HCT116 (cell line): ENCODE results near the gene STK40. TPM values are rescaled to one million over a fixed set of nuclear protein-coding genes. Genes with fewer than 3 reads are reported as not detected.

Source experiments
- ATAC-seq: fragments of 200-7000 bp; cut with Tn5 transposase; 2 replicates; pipeline ENCODE4 v1.9.1; 2020; ENCODE audit warnings: mild to moderate bottlenecking, moderate library complexity
- BruUV-seq: library from RNA; stranded (reverse); fragments of 400-500 nt; replicated peaks from 2 replicates; lab custom pipeline; 2021; lab: Mats Ljungman, UMichigan
- CTCF ChIA-PET: fragments of 300-600 bp; sonication (Branson Sonifier 250); formaldehyde crosslinking; loops from one replicate; lab custom pipeline; 2021; ENCODE audit warnings: antibody characterized with exemption; lab: Charles Lee
- POLR2A ChIA-PET: fragments of 300-600, 350-600 bp; sonication (Branson Sonifier 250); formaldehyde crosslinking; loops from one replicate; lab custom pipeline; 2021; ENCODE audit warnings: antibody characterized with exemption; lab: Charles Lee
- RAD21 ChIA-PET, 2 experiments: fragments of 300-600 bp; sonication (Branson Sonifier 250); formaldehyde crosslinking; loops; one replicate each; lab custom pipeline; 2023; ENCODE audit warnings: low total read pairs in 2 of 2; ENCODE audit not compliant: uncharacterized antibody in 2 of 2, unreplicated experiment in 2 of 2, low non-redundant PET in 1 of 2; lab: Charles Lee
- DNase-seq: peaks from one replicate; pipeline ENCODE4 v3.0.0-alpha.2; 2010; ENCODE audit warnings: low read depth, low spot score
- H2AFZ ChIP-seq: fragments of 200-600 bp; shearing (Covaris generic), sonication (generic); 2 replicates; pipeline ENCODE4 v1.6.1; 2017; ENCODE audit warnings: low read depth, mixed run types, mixed read lengths, antibody characterized with exemption, low read length; ENCODE audit not compliant: poor library complexity, severe bottlenecking
- H3K27ac ChIP-seq: 2 replicates; pipeline ENCODE4 v1.5.1; 2012; ENCODE audit warnings: low read depth, low read length
- H3K27me3 ChIP-seq: fragments of 200-600 bp; sonication (generic); 2 replicates; pipeline ENCODE4 v1.6.1; 2016; ENCODE audit warnings: mixed run types, low read length, mixed read lengths; ENCODE audit not compliant: insufficient read depth
- H3K36me3 ChIP-seq, 2 experiments: fragments of 200-500 bp in 1 of 2; fragments of 200-600 bp in 1 of 2; sonication (Bioruptor generic) in 1 of 2; sonication (generic) in 1 of 2; 2 replicates each; pipeline versions ENCODE4 v1.5.1 to v1.6.1; 2014 to 2016; ENCODE audit warnings: low read length in 2 of 2, inconsistent platforms in 1 of 2, mixed read lengths in 1 of 2, mixed run types in 1 of 2; ENCODE audit not compliant: insufficient read depth in 2 of 2, control insufficient read depth in 1 of 2
- H3K4me1 ChIP-seq, 2 experiments: fragments of 200-600 bp in 1 of 2; sonication (generic) in 1 of 2; 2 replicates each; pipeline versions ENCODE4 v1.5.1 to v1.6.1; 2012 to 2017; ENCODE audit warnings: low read length in 2 of 2, inconsistent platforms in 1 of 2, mild to moderate bottlenecking in 1 of 2, mixed read lengths in 1 of 2, mixed run types in 1 of 2, moderate library complexity in 1 of 2; ENCODE audit not compliant: insufficient read depth in 2 of 2, control insufficient read depth in 1 of 2
- H3K4me2 ChIP-seq: fragments of 200-600 bp; sonication (generic); 2 replicates; pipeline ENCODE4 v1.6.1; 2017; ENCODE audit warnings: mixed run types, low read length, mixed read lengths
- H3K4me3 ChIP-seq, 2 experiments: fragments of 200-600 bp in 1 of 2; sonication (generic) in 1 of 2; replicated peaks in 1 of 2; 2 replicates each; pipeline ENCODE4 v1.5.1; 2011 to 2016; ENCODE audit warnings: low read length in 2 of 2, control low read depth in 1 of 2, low read depth in 1 of 2, mild to moderate bottlenecking in 1 of 2, mixed read lengths in 1 of 2, mixed run types in 1 of 2
- H3K79me2 ChIP-seq: fragments of 200-600 bp; sonication (generic); 2 replicates; pipeline ENCODE4 v1.6.1; 2017; ENCODE audit warnings: mild to moderate bottlenecking, mixed run types, low read length, moderate library complexity, mixed read lengths; ENCODE audit not compliant: insufficient read depth
- H3K9ac ChIP-seq: fragments of 200-600 bp; sonication (generic); 2 replicates; pipeline ENCODE4 v1.6.1; 2016; ENCODE audit warnings: low read length, mixed read lengths
- H3K9me2 ChIP-seq: fragments of 200-600 bp; sonication (generic), shearing (Covaris generic); 2 replicates; pipeline ENCODE4 v1.6.1; 2017; ENCODE audit warnings: mixed run types, mild to moderate bottlenecking, moderate library complexity; ENCODE audit not compliant: insufficient read depth
- H3K9me3 ChIP-seq, 2 experiments: fragments of 200-500 bp in 1 of 2; fragments of 200-600 bp in 1 of 2; sonication (Bioruptor generic) in 1 of 2; sonication (generic) in 1 of 2; 2 replicates each; pipeline ENCODE4 v1.6.1; 2014 to 2017; ENCODE audit warnings: low read length in 2 of 2, mixed read lengths in 2 of 2, inconsistent platforms in 1 of 2, low read depth in 1 of 2, mild to moderate bottlenecking in 1 of 2, mixed run types in 1 of 2, moderate library complexity in 1 of 2; ENCODE audit not compliant: control insufficient read depth in 1 of 2, insufficient read depth in 1 of 2
- H4K20me1 ChIP-seq: fragments of 200-600 bp; sonication (generic), shearing (Covaris generic); 2 replicates; pipeline ENCODE4 v1.6.1; 2017; ENCODE audit warnings: mixed run types, mild to moderate bottlenecking, moderate library complexity; ENCODE audit not compliant: insufficient read depth
- CEBPB ChIP-seq: IDR thresholded peaks from 2 replicates; pipeline ENCODE4 v1.6.1; 2012; ENCODE audit warnings: low read depth
- EGR1 ChIP-seq: IDR thresholded peaks from 2 replicates; pipeline ENCODE4 v1.6.1; 2012; ENCODE audit warnings: low read depth
- ELF1 ChIP-seq: IDR thresholded peaks from 2 replicates; pipeline ENCODE4 v1.6.1; 2012; ENCODE audit warnings: low read depth, borderline replicate concordance
- EZH2 ChIP-seq: fragments of 200-600 bp; sonication (generic); IDR thresholded peaks from 2 replicates; pipeline ENCODE4 v1.6.1; 2017; ENCODE audit warnings: antibody characterized with exemption, mixed run types
- FOSL1 ChIP-seq: IDR thresholded peaks from 2 replicates; pipeline ENCODE4 v1.6.1; 2012; ENCODE audit warnings: low read depth
- JUND ChIP-seq: IDR thresholded peaks from 2 replicates; pipeline ENCODE4 v1.6.1; 2012
- POLR2A ChIP-seq: IDR thresholded peaks from 2 replicates; pipeline ENCODE4 v1.7.0; 2011; ENCODE audit warnings: borderline replicate concordance; ENCODE audit not compliant: insufficient read depth, insufficient read length; ENCODE audit errors: extremely low read depth
- POLR2AphosphoS5 ChIP-seq: IDR thresholded peaks from 2 replicates; pipeline ENCODE4 v1.6.1; 2011; ENCODE audit warnings: mild to moderate bottlenecking, low read depth, low read length, moderate library complexity
- SIN3A ChIP-seq: IDR thresholded peaks from 2 replicates; pipeline ENCODE4 v1.6.1; 2012; ENCODE audit warnings: low read depth
- SP1 ChIP-seq: IDR thresholded peaks from 2 replicates; pipeline ENCODE4 v1.6.1; 2012; ENCODE audit warnings: low read depth
- SRF ChIP-seq: IDR thresholded peaks from 2 replicates; pipeline ENCODE4 v1.6.1; 2012; ENCODE audit warnings: low read depth
- TCF7L2 ChIP-seq: IDR thresholded peaks from 2 replicates; pipeline ENCODE4 v1.7.0; 2011; ENCODE audit warnings: borderline replicate concordance, inconsistent platforms; ENCODE audit not compliant: insufficient read depth, insufficient read length; ENCODE audit errors: extremely low read depth
- ZFX ChIP-seq: fragments of 450-650 bp; IDR thresholded peaks from 2 replicates; pipeline ENCODE4 v1.6.1; 2017
- ZNF274 ChIP-seq: fragments of 200-500 bp; sonication (Bioruptor generic); IDR thresholded peaks from 2 replicates; pipeline ENCODE4 v1.6.1; 2014; ENCODE audit warnings: mild to moderate bottlenecking, low read depth, low read length, inconsistent platforms
- intact Hi-C: fragments of 100-400 bp; cut with micrococcal nuclease; formaldehyde crosslinking; loops from 2 replicates; pipeline ENCODE4 v1.10.0; 2022
- total RNA-seq: library from RNA; stranded (reverse); gene quantifications from one replicate; pipeline ENCODE4 v1.2.1, GENCODE V29; 2021; ENCODE audit not compliant: unreplicated experiment
- TF ChIP-seq, protein P1 (sequence below): IDR thresholded peaks from 2 replicates; pipeline ENCODE4 v1.6.1; 2012; ENCODE audit warnings: low read depth
- TF ChIP-seq, protein P2 (sequence below): IDR thresholded peaks from 2 replicates; pipeline ENCODE4 v1.6.1; 2012
- TF ChIP-seq, protein P3 (sequence below): IDR thresholded peaks from 2 replicates; pipeline ENCODE4 v1.6.1; 2011; ENCODE audit warnings: mild to moderate bottlenecking, low read length, moderate library complexity; ENCODE audit not compliant: insufficient replicate concordance; ENCODE audit errors: extremely low read depth
- TF ChIP-seq, protein P4 (sequence below): IDR thresholded peaks from 2 replicates; pipeline ENCODE4 v1.6.1; 2012

The STK40 gene
- total RNA-seq, 1 experiment from 2014 or later, result 33.9 TPM

DNA sequence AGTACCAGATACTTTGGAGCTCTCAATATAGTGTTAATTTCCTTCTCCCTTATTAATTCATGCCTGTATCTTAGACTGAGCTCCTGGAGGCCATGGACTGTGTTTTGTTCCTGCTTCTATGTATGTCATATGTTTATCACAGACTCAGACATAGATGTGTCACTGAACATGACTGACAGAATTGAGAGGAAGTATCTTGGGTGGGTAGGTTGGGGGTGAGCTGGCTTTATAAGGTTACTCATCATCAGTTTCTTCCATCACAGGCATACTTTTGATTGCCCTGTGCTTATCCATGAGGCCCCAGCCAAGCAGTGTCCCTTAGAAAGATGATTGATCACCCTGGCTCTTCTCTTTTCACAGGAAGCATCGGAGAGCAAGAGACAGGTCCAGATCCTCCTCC, 85.2 kb downstream of the STK40 start:
- intact Hi-C loops, result no loop called here
- Histone ChIP-seq H3K9me2 (no peaks in the 10 kb centered on the region), H3K4me3 (no peak overlapping the region), H4K20me1 (no peaks in the 10 kb centered on the region), H3K9ac (peak overlapping the region; percentile 21; the same call in 1 of the 2 replicates), H3K27me3 (no peaks in the 10 kb centered on the region), H3K9me3 (no peaks in the 10 kb centered on the region), H3K4me2 (peak overlapping the region; percentile 40), H3K27ac (peak overlapping the region; percentile 47; the same call in 1 of the 2 replicates), H3K4me1 (peaks cover 11 to 33% of the 10 kb centered on the region in 2 experiments), H3K79me2 (peaks cover 34% of the 10 kb centered on the region; the same call in 1 of the 2 replicates), H3K36me3 (peaks cover 53 to 71% of the 10 kb centered on the region in 2 experiments), H2AFZ (no peak overlapping the region)
- CTCF ChIA-PET, result interaction anchor here (0.5 to 2.2 kb wide), 16 partner anchors 9 to 201 kb away, joined by 3 to 17 read pairs (median 4); partner anchors contain the start of genes THRAP3 and TRAPPC3
- TF ChIP-seq EZH2 (no peak), EGR1 (no peak), SP1 (no peak), CEBPB (no peak), SRF (no peak), POLR2A (no peak), ELF1 (no peak), ZFX (no peak), TCF7L2 (no peak), POLR2AphosphoS5 (no peak), SIN3A (no peak), JUND (no peak), ZNF274 (no peak), FOSL1 (no peak)
- TF ChIP-seq, protein P1, sequence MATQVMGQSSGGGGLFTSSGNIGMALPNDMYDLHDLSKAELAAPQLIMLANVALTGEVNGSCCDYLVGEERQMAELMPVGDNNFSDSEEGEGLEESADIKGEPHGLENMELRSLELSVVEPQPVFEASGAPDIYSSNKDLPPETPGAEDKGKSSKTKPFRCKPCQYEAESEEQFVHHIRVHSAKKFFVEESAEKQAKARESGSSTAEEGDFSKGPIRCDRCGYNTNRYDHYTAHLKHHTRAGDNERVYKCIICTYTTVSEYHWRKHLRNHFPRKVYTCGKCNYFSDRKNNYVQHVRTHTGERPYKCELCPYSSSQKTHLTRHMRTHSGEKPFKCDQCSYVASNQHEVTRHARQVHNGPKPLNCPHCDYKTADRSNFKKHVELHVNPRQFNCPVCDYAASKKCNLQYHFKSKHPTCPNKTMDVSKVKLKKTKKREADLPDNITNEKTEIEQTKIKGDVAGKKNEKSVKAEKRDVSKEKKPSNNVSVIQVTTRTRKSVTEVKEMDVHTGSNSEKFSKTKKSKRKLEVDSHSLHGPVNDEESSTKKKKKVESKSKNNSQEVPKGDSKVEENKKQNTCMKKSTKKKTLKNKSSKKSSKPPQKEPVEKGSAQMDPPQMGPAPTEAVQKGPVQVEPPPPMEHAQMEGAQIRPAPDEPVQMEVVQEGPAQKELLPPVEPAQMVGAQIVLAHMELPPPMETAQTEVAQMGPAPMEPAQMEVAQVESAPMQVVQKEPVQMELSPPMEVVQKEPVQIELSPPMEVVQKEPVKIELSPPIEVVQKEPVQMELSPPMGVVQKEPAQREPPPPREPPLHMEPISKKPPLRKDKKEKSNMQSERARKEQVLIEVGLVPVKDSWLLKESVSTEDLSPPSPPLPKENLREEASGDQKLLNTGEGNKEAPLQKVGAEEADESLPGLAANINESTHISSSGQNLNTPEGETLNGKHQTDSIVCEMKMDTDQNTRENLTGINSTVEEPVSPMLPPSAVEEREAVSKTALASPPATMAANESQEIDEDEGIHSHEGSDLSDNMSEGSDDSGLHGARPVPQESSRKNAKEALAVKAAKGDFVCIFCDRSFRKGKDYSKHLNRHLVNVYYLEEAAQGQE, result no peak
- TF ChIP-seq, protein P2, sequence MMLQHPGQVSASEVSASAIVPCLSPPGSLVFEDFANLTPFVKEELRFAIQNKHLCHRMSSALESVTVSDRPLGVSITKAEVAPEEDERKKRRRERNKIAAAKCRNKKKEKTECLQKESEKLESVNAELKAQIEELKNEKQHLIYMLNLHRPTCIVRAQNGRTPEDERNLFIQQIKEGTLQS, result no peak
- TF ChIP-seq, protein P3, sequence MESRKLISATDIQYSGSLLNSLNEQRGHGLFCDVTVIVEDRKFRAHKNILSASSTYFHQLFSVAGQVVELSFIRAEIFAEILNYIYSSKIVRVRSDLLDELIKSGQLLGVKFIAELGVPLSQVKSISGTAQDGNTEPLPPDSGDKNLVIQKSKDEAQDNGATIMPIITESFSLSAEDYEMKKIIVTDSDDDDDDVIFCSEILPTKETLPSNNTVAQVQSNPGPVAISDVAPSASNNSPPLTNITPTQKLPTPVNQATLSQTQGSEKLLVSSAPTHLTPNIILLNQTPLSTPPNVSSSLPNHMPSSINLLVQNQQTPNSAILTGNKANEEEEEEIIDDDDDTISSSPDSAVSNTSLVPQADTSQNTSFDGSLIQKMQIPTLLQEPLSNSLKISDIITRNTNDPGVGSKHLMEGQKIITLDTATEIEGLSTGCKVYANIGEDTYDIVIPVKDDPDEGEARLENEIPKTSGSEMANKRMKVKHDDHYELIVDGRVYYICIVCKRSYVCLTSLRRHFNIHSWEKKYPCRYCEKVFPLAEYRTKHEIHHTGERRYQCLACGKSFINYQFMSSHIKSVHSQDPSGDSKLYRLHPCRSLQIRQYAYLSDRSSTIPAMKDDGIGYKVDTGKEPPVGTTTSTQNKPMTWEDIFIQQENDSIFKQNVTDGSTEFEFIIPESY, result no peak
- TF ChIP-seq, protein P4, sequence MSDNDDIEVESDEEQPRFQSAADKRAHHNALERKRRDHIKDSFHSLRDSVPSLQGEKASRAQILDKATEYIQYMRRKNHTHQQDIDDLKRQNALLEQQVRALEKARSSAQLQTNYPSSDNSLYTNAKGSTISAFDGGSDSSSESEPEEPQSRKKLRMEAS, result no peak
- DNase-seq, result no peak
- RAD21 ChIA-PET, result interaction anchor here (0.6 to 0.8 kb wide), 2 partner anchors 145 to 151 kb away, joined by 3 to 5 read pairs; partner anchors contain the start of genes MAP7D1 (in 1 of the 2) and TRAPPC3 (in 1 of the 2)
- no TSS peak for BruUV-seq
- POLR2A ChIA-PET, result interaction anchor here (0.7 to 2.0 kb wide), 3 partner anchors 86 to 150 kb away, joined by 4 to 7 read pairs (median 5); no protein-coding TSS in a partner anchor
- ATAC-seq, result no peak
